GM12878 (cell line): Measurements from ENCODE around the gene ZSCAN5C. TPM values are rescaled to one million over a fixed set of nuclear protein-coding genes. Genes with fewer than 3 reads are reported as not detected.

Experiments
- ATAC-seq: fragments of 200-7000 bp; cut with Tn5 transposase; 3 replicates; pipeline ENCODE4 v1.9.1; 2020; ENCODE audit warnings: mild to moderate bottlenecking, moderate library complexity
- BruUV-seq: library from RNA; stranded (reverse); fragments of 400-500 nt; replicated peaks from 2 replicates; lab custom pipeline; 2021; lab: Mats Ljungman, UMichigan
- CTCF ChIA-PET: fragments of 300-600 bp; sonication (Branson Sonifier 250); formaldehyde crosslinking; extraction: SDS; loops from one replicate; lab custom pipeline; 2021; ENCODE audit warnings: inconsistent platforms; lab: Yijun Ruan, JAX
- POLR2A ChIA-PET: fragments of 350-600 bp; formaldehyde crosslinking; extraction: SDS; loops from one replicate; lab custom pipeline; 2021; ENCODE audit warnings: inconsistent platforms; lab: Charles Lee
- RAD21 ChIA-PET: fragments of 300-600 bp; sonication (Branson Sonifier 250); formaldehyde crosslinking; loops from one replicate; lab custom pipeline; 2023; ENCODE audit warnings: antibody characterized with exemption; ENCODE audit not compliant: unreplicated experiment; lab: Charles Lee
- SMC1A ChIA-PET: fragments of 300-600 bp; sonication (Branson Sonifier 250); formaldehyde crosslinking; loops from one replicate; lab custom pipeline; 2023; ENCODE audit not compliant: unreplicated experiment, uncharacterized antibody; lab: Charles Lee
- DNase-seq: peaks from one replicate; pipeline ENCODE4 v3.0.0-alpha.2; 2011; ENCODE audit warnings: low read depth, low spot score
- FAIRE-seq: peaks from 3 replicates; lab custom pipeline; 2011; peaks lifted over from hg19 to GRCh38; lab: Jason Lieb, UNC
- H2AFZ ChIP-seq: 2 replicates; pipeline ENCODE4 v1.6.0; 2011; ENCODE audit warnings: low read depth, low read length, control low read depth; ENCODE audit not compliant: control insufficient read depth
- H3K27ac ChIP-seq: 2 replicates; pipeline ENCODE4 v1.5.1; 2011; ENCODE audit warnings: control low read depth; ENCODE audit not compliant: control insufficient read depth, insufficient read depth
- H3K27me3 ChIP-seq, 2 experiments: replicated peaks in 1 of 2; 2 replicates each; pipeline versions ENCODE4 v1.6.0 to v1.6.1; 2011; ENCODE audit warnings: low read length in 1 of 2; ENCODE audit not compliant: control insufficient read depth in 2 of 2, insufficient read depth in 2 of 2
- H3K36me3 ChIP-seq, 2 experiments: 2 replicates each; pipeline ENCODE4 v1.5.1; 2011; ENCODE audit warnings: low read length in 1 of 2; ENCODE audit not compliant: control insufficient read depth in 2 of 2, insufficient read depth in 2 of 2
- H3K4me1 ChIP-seq: 2 replicates; pipeline ENCODE4 v1.6.1; 2011; ENCODE audit warnings: mild to moderate bottlenecking, low read length, moderate library complexity, mixed read lengths; ENCODE audit not compliant: control insufficient read depth, insufficient read depth
- H3K4me2 ChIP-seq: 2 replicates; pipeline ENCODE4 v1.6.0; 2011; ENCODE audit warnings: control low read depth; ENCODE audit not compliant: control insufficient read depth, insufficient read depth
- H3K4me3 ChIP-seq: fragments of 200-600 bp; sonication (generic); 2 replicates; pipeline ENCODE4 v1.5.1; 2016
- H3K79me2 ChIP-seq: 2 replicates; pipeline ENCODE4 v1.6.0; 2011; ENCODE audit warnings: low read length; ENCODE audit not compliant: control insufficient read depth, insufficient read depth
- H3K9ac ChIP-seq: 2 replicates; pipeline ENCODE4 v1.8.0; 2011; ENCODE audit warnings: low read length, control low read depth, mixed read lengths; ENCODE audit not compliant: control insufficient read depth, insufficient read depth
- H3K9me3 ChIP-seq: replicated peaks from 3 replicates; pipeline ENCODE4 v1.5.1; 2011; ENCODE audit warnings: mild to moderate bottlenecking, low read length; ENCODE audit not compliant: control insufficient read depth, insufficient read depth
- H4K20me1 ChIP-seq: 2 replicates; pipeline ENCODE4 v1.6.0; 2011; ENCODE audit not compliant: control insufficient read depth, insufficient read depth
- CBFB ChIP-seq: IDR thresholded peaks from 2 replicates; pipeline ENCODE4 v1.6.1; 2016; ENCODE audit warnings: antibody characterized with exemption, low read depth
- CBX3 ChIP-seq: fragments of 200-600 bp; sonication (generic); IDR thresholded peaks from 2 replicates; pipeline ENCODE4 v1.6.1; 2016; ENCODE audit warnings: low read depth, borderline replicate concordance
- CEBPB ChIP-seq, 2 experiments: fragments of 150-350 bp in 1 of 2; IDR thresholded peaks; 2 replicates each; pipeline ENCODE4 v1.6.1; 2012 to 2014; ENCODE audit warnings: low read depth in 2 of 2, low read length in 2 of 2, borderline replicate concordance in 1 of 2, inconsistent platforms in 1 of 2
- CTCF ChIP-seq, 3 experiments: IDR thresholded peaks in 2 of 3; conservative IDR thresholded peaks in 1 of 3; 2 replicates each; pipeline ENCODE4 v1.5.1; 2011; ENCODE audit warnings: low read depth in 3 of 3, low read length in 3 of 3, mild to moderate bottlenecking in 3 of 3, control low read depth in 2 of 3, moderate library complexity in 2 of 3, inconsistent platforms in 1 of 3, mixed read lengths in 1 of 3; ENCODE audit not compliant: control insufficient read depth in 2 of 3, insufficient read depth in 1 of 3; ENCODE audit errors: extremely low read depth in 1 of 3
- DPF2 ChIP-seq: fragments of 450-650 bp; IDR thresholded peaks from 2 replicates; pipeline ENCODE4 v1.6.1; 2017; ENCODE audit warnings: mild to moderate bottlenecking
- E2F4 ChIP-seq: IDR thresholded peaks from 2 replicates; pipeline ENCODE4 v1.6.1; 2012; ENCODE audit warnings: low read depth, low read length, improper control_type of control experiment
- IKZF2 ChIP-seq, 2 experiments: fragments of 450-650 bp; IDR thresholded peaks; 2 replicates each; pipeline ENCODE4 v1.6.1; 2017; ENCODE audit warnings: mild to moderate bottlenecking in 2 of 2, moderate library complexity in 2 of 2
- IRF3 ChIP-seq: fragments of 450-650 bp; IDR thresholded peaks from 2 replicates; pipeline ENCODE4 v1.6.1; 2014; ENCODE audit warnings: mild to moderate bottlenecking
- IRF4 ChIP-seq: IDR thresholded peaks from 2 replicates; pipeline ENCODE4 v1.6.1; 2011; ENCODE audit warnings: low read depth, low read length
- KLF5 ChIP-seq: fragments of 450-650 bp; IDR thresholded peaks from 2 replicates; pipeline ENCODE4 v1.6.1; 2014; ENCODE audit warnings: mild to moderate bottlenecking; ENCODE audit not compliant: partially characterized antibody
- NR2F1 ChIP-seq: fragments of 450-650 bp; conservative IDR thresholded peaks from 2 replicates; pipeline ENCODE4 v1.6.1; 2017; ENCODE audit warnings: mild to moderate bottlenecking
- PAX5 ChIP-seq: IDR thresholded peaks from 2 replicates; pipeline ENCODE4 v1.6.1; 2011; ENCODE audit warnings: low read depth, low read length, borderline replicate concordance
- RAD21 ChIP-seq: IDR thresholded peaks from 2 replicates; pipeline ENCODE4 v1.6.1; 2011; ENCODE audit warnings: mild to moderate bottlenecking, low read depth, low read length, moderate library complexity; ENCODE audit not compliant: insufficient read depth
- RAD51 ChIP-seq: fragments of 450-650 bp; IDR thresholded peaks from 2 replicates; pipeline ENCODE4 v1.6.1; 2016; ENCODE audit warnings: moderate library complexity, mild to moderate bottlenecking, inconsistent platforms
- RBBP5 ChIP-seq: fragments of 200-600 bp; sonication (generic); conservative IDR thresholded peaks from 2 replicates; pipeline ENCODE4 v1.6.1; 2016
- SPI1 ChIP-seq: IDR thresholded peaks from 2 replicates; pipeline ENCODE4 v1.6.1; 2011; ENCODE audit warnings: low read depth, mild to moderate bottlenecking, low read length, moderate library complexity, borderline replicate concordance; ENCODE audit not compliant: insufficient read depth
- WRNIP1 ChIP-seq: IDR thresholded peaks from 2 replicates; pipeline ENCODE4 v1.6.1; 2011; ENCODE audit warnings: low read depth, low read length, improper control_type of control experiment, borderline replicate concordance
- ZNF687 ChIP-seq: fragments of 450-650 bp; IDR thresholded peaks from 2 replicates; pipeline ENCODE4 v1.6.1; 2017; ENCODE audit warnings: mild to moderate bottlenecking, moderate library complexity
- WGBS: methylation state at CpG from one replicate; pipeline ENCODE4 v1.1.6; 2016; ENCODE audit warnings: low lambda C conversion rate; ENCODE audit not compliant: insufficient replicate concordance, insufficient coverage; ENCODE audit errors: missing lambda C conversion rate; 5-methylcytosine and 5-hydroxymethylcytosine counted together
- in situ Hi-C: fragments of 300-500 bp; cut with MboI; formaldehyde crosslinking; loops from 9 replicates; pipeline ENCODE4 v1.14.3; 2018; ENCODE audit warnings: mixed read lengths
- intact Hi-C: fragments of 100-400 bp; cut with micrococcal nuclease; formaldehyde crosslinking; loops from one replicate; pipeline ENCODE4 v1.14.2; 2022; ENCODE audit not compliant: unreplicated experiment
- polyA plus RNA-seq, 11 experiments: library from polyadenylated mRNA; depleted of rRNA in 4 of 11; unstranded in 6 of 11; stranded (reverse) in 5 of 11; fragments of >200 nt; fragmentation: Nextera tagmentation in 4 of 11; fragmentation: Illumina TruSeq in 1 of 11; extraction: Ambion mirVana in 4 of 11; extraction: Trizol in 1 of 11; gene quantifications; 1 replicate in 1 of 11; 2 replicates in 10 of 11; pipeline versions ENCODE4 v1.2.1 to v1.2.3, GENCODE V29; 2011 to 2016; ENCODE audit warnings: inconsistent platforms in 2 of 11, missing spikeins in 2 of 11, low read depth in 1 of 11
- total RNA-seq, 4 experiments: library from RNA; depleted of rRNA in 3 of 4; stranded (reverse); fragments of >200 nt in 3 of 4; fragmentation: Illumina TruSeq in 1 of 4; extraction: Trizol in 1 of 4; gene quantifications; 2 replicates each; pipeline versions ENCODE4 v1.2.1 to v1.2.3, GENCODE V29; 2013 to 2021

The ZSCAN5C gene
- total and polyA plus RNA-seq, 10 of the 15 experiments (the other 5 are each of a cell fraction or from before 2014, with no cell fraction given) = not detected

- ChIA-PET RAD21 (no interaction called here), POLR2A (no interaction called here), SMC1A (no interaction called here), CTCF (no interaction called here)
- 64% methylated on average over 9 of the region's 9 CpGs for WGBS
- in situ Hi-C loops = no loop called here
- Histone ChIP-seq H3K36me3 (no peaks in the 10 kb centered on the region; a peak in 1 of 4 replicates), H4K20me1 (no peaks in the 10 kb centered on the region), H3K27ac (no peak overlapping the region), H3K4me2 (no peak overlapping the region), H3K79me2 (no peaks in the 10 kb centered on the region), H3K9me3 (no peaks in the 10 kb centered on the region), H3K4me1 (no peaks in the 10 kb centered on the region), H3K4me3 (no peak overlapping the region), H2AFZ (no peak overlapping the region), H3K9ac (no peak overlapping the region), H3K27me3 (no peaks in the 10 kb centered on the region)
- no peak for DNase-seq
- no peak for FAIRE-seq
- intact Hi-C loops = no loop called here
- BruUV-seq = no TSS peak
- no peak for ATAC-seq
- TF ChIP-seq KLF5 (no peak), CEBPB (IDR thresholded peaks at IDR 0.05; ENCODE audit: borderline replicate concordance in 1 of 2, low read depth in 2 of 2, low read length in 2 of 2) (no peak), DPF2 (no peak), RAD21 (no peak), NR2F1 (no peak), E2F4 (no peak), ZNF687 (no peak), CBX3 (no peak), WRNIP1 (no peak), IRF4 (no peak), CTCF (IDR thresholded peaks at IDR 0.05 in 2 of 3, conservative IDR thresholded peaks at IDR 0.05 in 1 of 3; ENCODE audit: control insufficient read depth in 2 of 3, extremely low read depth in 1 of 3, insufficient read depth in 1 of 3, low read depth in 3 of 3, low read length in 3 of 3) (no peak), CBFB (no peak), SPI1 (no peak), IKZF2 (IDR thresholded peaks at IDR 0.05) (no peak), PAX5 (no peak), RAD51 (no peak), RBBP5 (no peak), IRF3 (no peak)
Measured at GRCh38 chr19:56223481-56223880, 21.4 kb downstream of the ZSCAN5C start.
